ENCODE results near the gene SLCO4A1. TPM values are rescaled to one million over a fixed set of nuclear protein-coding genes. Genes with fewer than 3 reads are reported as not detected.

Gene SLCO4A1
- total and polyA plus RNA-seq, 2 of the 4 experiments (the other 2 are of a cell fraction) = 0.72 to 1.1 TPM

DNA sequence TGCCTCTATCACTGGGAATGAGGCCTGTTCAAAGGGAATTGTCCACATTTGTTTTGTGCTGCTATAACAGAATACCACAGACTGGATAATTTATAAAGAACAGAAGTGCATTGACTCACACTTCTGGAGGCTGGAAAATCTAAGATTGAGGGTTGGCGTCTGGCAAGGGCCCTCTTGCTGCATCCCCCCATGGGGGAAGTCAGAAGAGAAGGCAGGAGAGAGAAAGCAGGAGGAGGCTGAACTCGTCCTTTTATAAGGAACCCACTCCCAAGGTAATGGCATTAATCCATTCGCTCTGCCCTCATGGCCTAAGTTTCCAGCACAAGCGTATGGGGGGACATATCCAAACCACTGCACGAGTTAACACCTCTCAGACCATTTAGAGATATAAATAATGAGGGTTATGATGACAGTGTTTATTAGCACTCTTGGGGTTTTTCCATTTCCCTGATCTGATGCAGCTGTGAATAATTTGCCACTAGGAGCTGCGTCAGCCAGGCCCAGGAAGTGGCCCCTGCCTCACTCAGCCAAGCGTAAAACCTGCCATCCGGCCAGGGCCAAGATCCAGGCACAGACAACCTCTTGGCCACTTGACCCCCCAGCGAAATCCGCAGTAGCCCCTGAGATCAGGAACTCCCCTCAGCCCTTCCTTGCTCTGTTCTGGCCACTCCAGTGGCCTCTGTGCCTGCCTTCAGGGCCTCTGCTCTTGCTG lies 14.2 kb upstream of the SLCO4A1 start:
- Histone ChIP-seq H3K56ac (ENCODE audit: extremely low read depth, insufficient read depth, low read length) (no peak overlapping the region), H4K20me1 (ENCODE audit: insufficient read depth, low read length) (no peaks in the 10 kb centered on the region), H3K4ac (ENCODE audit: low read depth, low read length) (no peak overlapping the region), H3K23ac (ENCODE audit: low read depth, low read length) (no peak overlapping the region), H2BK20ac (ENCODE audit: low read depth, low read length) (no peak overlapping the region; the same call in 1 of the 2 replicates), H2AFZ (replicated peaks; ENCODE audit: low read length, poor library complexity) (peak overlapping the region; percentile 82), H3K4me1 (ENCODE audit: control insufficient read depth, insufficient read depth, low read length) (peaks cover 12% of the 10 kb centered on the region), H2AK9ac (replicated peaks; ENCODE audit: low read depth, low read length, poor library complexity) (no peak overlapping the region), H3K27me3 (ENCODE audit: control insufficient read depth, insufficient read depth, low read length) (peaks cover 18% of the 10 kb centered on the region), H3K4me2 (ENCODE audit: low read depth, low read length) (no peak overlapping the region), H3K9ac (ENCODE audit: low read depth, low read length) (no peak overlapping the region), H2BK15ac (ENCODE audit: low read depth, low read length) (no peak overlapping the region), H3K36me3 (ENCODE audit: control insufficient read depth, insufficient read depth, low read length) (no peaks in the 10 kb centered on the region), H3K27ac (ENCODE audit: insufficient read depth, low read length) (no peak overlapping the region), H3K18ac (ENCODE audit: low read depth, low read length) (no peak overlapping the region), H3K14ac (replicated peaks; ENCODE audit: low read depth, low read length) (no peak overlapping the region), H3K79me1 (ENCODE audit: low read depth in 1 of 2, low read length in 2 of 2) (no peaks in the 10 kb centered on the region), H4K91ac (ENCODE audit: insufficient read depth, low read depth, low read length) (no peak overlapping the region), H4K8ac (ENCODE audit: low read depth in 2 of 2, low read length in 2 of 2) (no peak overlapping the region; a peak in 1 of 4 replicates), H3K9me1 (ENCODE audit: insufficient read depth, low read length) (peaks cover 6% of the 10 kb centered on the region; the same call in 1 of the 2 replicates), H3K4me3 (ENCODE audit: insufficient read depth, low read depth, low read length) (no peak overlapping the region), H2BK120ac (ENCODE audit: low read depth, low read length) (no peak overlapping the region), H4K5ac (ENCODE audit: low read depth, low read length) (no peak overlapping the region), H3K9me3 (ENCODE audit: control insufficient read depth, insufficient read depth, low read length) (no peaks in the 10 kb centered on the region), H2BK5ac (ENCODE audit: low read depth, low read length, poor library complexity, severe bottlenecking) (no peak overlapping the region), H2AK5ac (ENCODE audit: low read depth, low read length) (no peak overlapping the region)
- ChIA-PET CTCF (no interaction called here), POLR2A (ENCODE audit: unreplicated experiment) (no interaction called here)
- TF ChIP-seq SMC3 (IDR thresholded peaks at IDR 0.05; ENCODE audit: low read depth, low read length) (no peak), CTCF (conservative IDR thresholded peaks at IDR 0.05; ENCODE audit: low read depth, low read length) (no peak), MAFK (IDR thresholded peaks at IDR 0.05; ENCODE audit: low read depth, low read length) (no peak), BHLHE40 (IDR thresholded peaks at IDR 0.05; ENCODE audit: low read depth, low read length) (no peak), CEBPB (IDR thresholded peaks at IDR 0.05; ENCODE audit: low read depth, low read length) (no peak), RFX5 (IDR thresholded peaks at IDR 0.05; ENCODE audit: low read depth, low read length) (no peak), CHD1 (IDR thresholded peaks at IDR 0.05; ENCODE audit: low read depth, low read length) (no peak), POLR2A (IDR thresholded peaks at IDR 0.05; ENCODE audit: low read depth, low read length) (no peak), RCOR1 (IDR thresholded peaks at IDR 0.05; ENCODE audit: insufficient replicate concordance, low read length) (no peak)
- TF ChIP-seq, protein P1, sequence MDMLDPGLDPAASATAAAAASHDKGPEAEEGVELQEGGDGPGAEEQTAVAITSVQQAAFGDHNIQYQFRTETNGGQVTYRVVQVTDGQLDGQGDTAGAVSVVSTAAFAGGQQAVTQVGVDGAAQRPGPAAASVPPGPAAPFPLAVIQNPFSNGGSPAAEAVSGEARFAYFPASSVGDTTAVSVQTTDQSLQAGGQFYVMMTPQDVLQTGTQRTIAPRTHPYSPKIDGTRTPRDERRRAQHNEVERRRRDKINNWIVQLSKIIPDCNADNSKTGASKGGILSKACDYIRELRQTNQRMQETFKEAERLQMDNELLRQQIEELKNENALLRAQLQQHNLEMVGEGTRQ (IDR thresholded peaks at IDR 0.05; ENCODE audit: low read depth, low read length) = no peak
- WGBS, 2 experiments (ENCODE audit: extremely low coverage in 2 of 2, insufficient read length in 1 of 2) = 33% methylated on average over 1 of the region's 10 CpGs; no CpG with 5 or more reads in 1 of the 2 experiments
- 0 out of 2 replicates have a peak, but pooled peaks have one; percentile 21 for ATAC-seq (ENCODE audit: low read depth)
- dilution Hi-C loops (cut with HindIII; ENCODE audit: low sequenced_read_pairs, unreplicated experiment) = no loop called here
- in situ Hi-C loops (cut with MboI; ENCODE audit: low sequenced_read_pairs) = no loop called here
- no TSS peak for BruUV-seq (replicated peaks)
- intact Hi-C loops (cut with micrococcal nuclease) = no loop called here
- peak; percentile 29 for DNase-seq

Measured in IMR-90 (cell line).